WTC11 (cell line): ENCODE measurements around the gene CCDC154. TPM values are rescaled to one million over a fixed set of nuclear protein-coding genes. Genes with fewer than 3 reads are reported as not detected.

Experiments used
- ATAC-seq: fragments of 200-7000 bp; cut with Tn5 transposase; 2 replicates; pipeline ENCODE4 v1.10.0; 2021; ENCODE audit warnings: mild to moderate bottlenecking, moderate library complexity
- CTCF ChIA-PET: fragments of 300-600 bp; sonication (Branson Sonifier 250); formaldehyde crosslinking; loops from one replicate; lab custom pipeline; 2021; ENCODE audit warnings: antibody characterized with exemption; lab: Charles Lee
- POLR2A ChIA-PET: fragments of 350-600 bp; sonication (Branson Sonifier 250); formaldehyde crosslinking; loops from one replicate; lab custom pipeline; 2021; ENCODE audit warnings: antibody characterized with exemption; lab: Charles Lee
- DNase-seq: peaks from one replicate; pipeline ENCODE4 v3.0.0; 2021; ENCODE audit warnings: low spot score
- H3K27ac Mint-ChIP-seq: 2 replicates; pipeline ENCODE4 v1.8.0; 2021; ENCODE audit warnings: mixed read lengths
- H3K27me3 Mint-ChIP-seq: 2 replicates; pipeline ENCODE4 v1.8.0; 2021; ENCODE audit warnings: low read depth, mild to moderate bottlenecking, moderate library complexity, mixed read lengths
- H3K36me3 Mint-ChIP-seq: 2 replicates; pipeline ENCODE4 v1.8.0; 2021; ENCODE audit warnings: mixed read lengths
- H3K4me1 Mint-ChIP-seq: 2 replicates; pipeline ENCODE4 v1.8.0; 2022; ENCODE audit warnings: mixed read lengths
- H3K4me3 Mint-ChIP-seq: 2 replicates; pipeline ENCODE4 v1.8.0; 2021; ENCODE audit warnings: mild to moderate bottlenecking, moderate library complexity, mixed read lengths
- H3K9me3 Mint-ChIP-seq: 2 replicates; pipeline ENCODE4 v1.8.0; 2021; ENCODE audit warnings: mixed read lengths
- CREB1 ChIP-seq: sonication (generic); formaldehyde crosslinking; IDR thresholded peaks from 2 replicates; pipeline ENCODE4 v1.8.0; 2023; ENCODE audit warnings: mild to moderate bottlenecking, missing genetic modification reagents
- CREM ChIP-seq: sonication (generic); formaldehyde crosslinking; IDR thresholded peaks from 2 replicates; pipeline ENCODE4 v1.8.1; 2022; ENCODE audit warnings: mild to moderate bottlenecking, missing genetic modification reagents, moderate library complexity
- FOXJ3 ChIP-seq: sonication (generic); formaldehyde crosslinking; IDR thresholded peaks from 2 replicates; pipeline ENCODE4 v1.9.0; 2021; ENCODE audit warnings: missing genetic modification reagents, mild to moderate bottlenecking, borderline replicate concordance
- FOXP1 ChIP-seq: sonication (generic); formaldehyde crosslinking; IDR thresholded peaks from 2 replicates; pipeline ENCODE4 v1.8.0; 2022; ENCODE audit warnings: missing genetic modification reagents, mild to moderate bottlenecking, moderate library complexity, borderline replicate concordance
- GTF2I ChIP-seq: fragments of 250-450 bp; sonication (Bioruptor Pico); conservative IDR thresholded peaks from 2 replicates; pipeline ENCODE4 v1.4.0; 2021; ENCODE audit warnings: mild to moderate bottlenecking
- KAT7 ChIP-seq: sonication (generic); formaldehyde crosslinking; IDR thresholded peaks from 2 replicates; pipeline ENCODE4 v1.8.1; 2023; ENCODE audit warnings: missing genetic modification reagents, mild to moderate bottlenecking, borderline replicate concordance
- OVOL2 ChIP-seq: fragments of 250-450 bp; sonication (Bioruptor Pico); IDR thresholded peaks from 2 replicates; pipeline ENCODE4 v1.9.0; 2021; ENCODE audit warnings: mild to moderate bottlenecking, borderline replicate concordance
- RELA ChIP-seq: sonication (generic); formaldehyde crosslinking; IDR thresholded peaks from 2 replicates; pipeline ENCODE4 v1.8.1; 2022; ENCODE audit warnings: missing genetic modification reagents, mild to moderate bottlenecking, borderline replicate concordance
- SMAD3 ChIP-seq: sonication (generic); formaldehyde crosslinking; IDR thresholded peaks from 2 replicates; pipeline ENCODE4 v1.8.0; 2022; ENCODE audit warnings: missing genetic modification reagents, mild to moderate bottlenecking, borderline replicate concordance
- SOX15 ChIP-seq: fragments of 250-450 bp; sonication (Bioruptor Pico); IDR thresholded peaks from 2 replicates; pipeline ENCODE4 v1.9.0; 2021; ENCODE audit warnings: mild to moderate bottlenecking
- SP1 ChIP-seq: sonication (generic); formaldehyde crosslinking; conservative IDR thresholded peaks from 2 replicates; pipeline ENCODE4 v1.8.1; 2022; ENCODE audit warnings: missing genetic modification reagents
- ZNF138 ChIP-seq: sonication (generic); formaldehyde crosslinking; conservative IDR thresholded peaks from 2 replicates; pipeline ENCODE4 v1.8.1; 2022; ENCODE audit warnings: mild to moderate bottlenecking, moderate library complexity, missing genetic modification reagents
- ZNF219 ChIP-seq: sonication (generic); formaldehyde crosslinking; IDR thresholded peaks from 2 replicates; pipeline ENCODE4 v1.8.0; 2023; ENCODE audit warnings: missing genetic modification reagents, mild to moderate bottlenecking, borderline replicate concordance
- total RNA-seq: library from RNA; stranded (reverse); gene quantifications from 3 replicates; pipeline ENCODE4 v1.2.3, GENCODE V29; 2021
- TF ChIP-seq, protein P1 (sequence below): fragments of 250-450 bp; sonication (Bioruptor Pico); IDR thresholded peaks from 2 replicates; pipeline ENCODE4 v1.9.0; 2021; ENCODE audit warnings: mild to moderate bottlenecking, borderline replicate concordance
- TF ChIP-seq, protein P2 (sequence below): sonication (generic); formaldehyde crosslinking; IDR thresholded peaks from 2 replicates; pipeline ENCODE4 v1.8.1; 2023; ENCODE audit warnings: mild to moderate bottlenecking, missing genetic modification reagents, borderline replicate concordance

The CCDC154 gene
- total RNA-seq, 1 experiment from 2014 or later: 0.46 TPM

DNA sequence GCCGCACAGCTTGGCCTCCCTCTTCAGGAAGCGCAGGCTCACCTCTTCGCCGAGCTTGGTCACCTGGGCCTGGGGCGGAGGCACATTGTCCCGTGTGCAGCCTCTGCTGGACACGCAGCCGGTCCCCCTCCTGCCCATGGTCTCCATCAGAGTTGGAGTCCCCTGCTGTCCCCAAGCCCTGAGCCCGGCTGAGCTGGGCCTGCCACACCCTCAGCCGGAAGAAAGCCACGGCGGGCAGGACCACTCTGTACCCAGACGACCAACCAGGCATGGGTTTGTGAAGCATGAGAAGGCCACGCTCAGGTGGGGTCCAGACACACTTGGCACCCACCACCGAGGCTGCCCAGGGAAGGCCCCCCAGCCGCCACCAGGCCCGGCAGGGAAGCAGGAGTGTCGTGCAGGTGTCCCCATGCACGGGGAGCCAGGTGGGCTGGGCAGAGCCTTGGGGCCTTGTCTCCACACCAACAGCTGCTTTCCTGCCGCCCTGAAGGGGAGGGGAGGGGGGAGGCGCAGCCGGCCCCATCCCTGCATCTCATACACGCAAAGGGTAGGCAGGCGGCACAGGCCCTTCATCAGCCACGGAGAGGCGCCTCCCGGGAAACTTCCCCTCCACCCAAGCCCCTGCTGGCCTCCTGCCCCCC, 5.2 kb downstream of the CCDC154 start:
- Mint-ChIP-seq H3K4me1 (no peaks in the 10 kb centered on the region), H3K27ac (no peak overlapping the region), H3K36me3 (no peaks in the 10 kb centered on the region), H3K4me3 (no peak overlapping the region), H3K27me3 (no peaks in the 10 kb centered on the region), H3K9me3 (no peaks in the 10 kb centered on the region)
- ChIA-PET POLR2A (no interaction called here), CTCF (interaction anchor here (0.7 to 2.8 kb wide), 4 partner anchors 11 to 60 kb away, joined by 3 to 14 read pairs (median 3); partner anchors contain the start of gene UQCC4)
- DNase-seq (no peak), ATAC-seq (no peak)
- TF ChIP-seq ZNF219 (no peak), FOXJ3 (CRISPR knock-in tag) (no peak), OVOL2 (no peak), SMAD3 (no peak), CREM (no peak), CREB1 (CRISPR knock-in tag) (no peak), SOX15 (CRISPR knock-in tag) (no peak), ZNF138 (no peak), SP1 (CRISPR knock-in tag) (no peak)
- TF ChIP-seq, protein P1, sequence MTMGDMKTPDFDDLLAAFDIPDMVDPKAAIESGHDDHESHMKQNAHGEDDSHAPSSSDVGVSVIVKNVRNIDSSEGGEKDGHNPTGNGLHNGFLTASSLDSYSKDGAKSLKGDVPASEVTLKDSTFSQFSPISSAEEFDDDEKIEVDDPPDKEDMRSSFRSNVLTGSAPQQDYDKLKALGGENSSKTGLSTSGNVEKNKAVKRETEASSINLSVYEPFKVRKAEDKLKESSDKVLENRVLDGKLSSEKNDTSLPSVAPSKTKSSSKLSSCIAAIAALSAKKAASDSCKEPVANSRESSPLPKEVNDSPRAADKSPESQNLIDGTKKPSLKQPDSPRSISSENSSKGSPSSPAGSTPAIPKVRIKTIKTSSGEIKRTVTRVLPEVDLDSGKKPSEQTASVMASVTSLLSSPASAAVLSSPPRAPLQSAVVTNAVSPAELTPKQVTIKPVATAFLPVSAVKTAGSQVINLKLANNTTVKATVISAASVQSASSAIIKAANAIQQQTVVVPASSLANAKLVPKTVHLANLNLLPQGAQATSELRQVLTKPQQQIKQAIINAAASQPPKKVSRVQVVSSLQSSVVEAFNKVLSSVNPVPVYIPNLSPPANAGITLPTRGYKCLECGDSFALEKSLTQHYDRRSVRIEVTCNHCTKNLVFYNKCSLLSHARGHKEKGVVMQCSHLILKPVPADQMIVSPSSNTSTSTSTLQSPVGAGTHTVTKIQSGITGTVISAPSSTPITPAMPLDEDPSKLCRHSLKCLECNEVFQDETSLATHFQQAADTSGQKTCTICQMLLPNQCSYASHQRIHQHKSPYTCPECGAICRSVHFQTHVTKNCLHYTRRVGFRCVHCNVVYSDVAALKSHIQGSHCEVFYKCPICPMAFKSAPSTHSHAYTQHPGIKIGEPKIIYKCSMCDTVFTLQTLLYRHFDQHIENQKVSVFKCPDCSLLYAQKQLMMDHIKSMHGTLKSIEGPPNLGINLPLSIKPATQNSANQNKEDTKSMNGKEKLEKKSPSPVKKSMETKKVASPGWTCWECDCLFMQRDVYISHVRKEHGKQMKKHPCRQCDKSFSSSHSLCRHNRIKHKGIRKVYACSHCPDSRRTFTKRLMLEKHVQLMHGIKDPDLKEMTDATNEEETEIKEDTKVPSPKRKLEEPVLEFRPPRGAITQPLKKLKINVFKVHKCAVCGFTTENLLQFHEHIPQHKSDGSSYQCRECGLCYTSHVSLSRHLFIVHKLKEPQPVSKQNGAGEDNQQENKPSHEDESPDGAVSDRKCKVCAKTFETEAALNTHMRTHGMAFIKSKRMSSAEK: no peak
- TF ChIP-seq, protein P2, sequence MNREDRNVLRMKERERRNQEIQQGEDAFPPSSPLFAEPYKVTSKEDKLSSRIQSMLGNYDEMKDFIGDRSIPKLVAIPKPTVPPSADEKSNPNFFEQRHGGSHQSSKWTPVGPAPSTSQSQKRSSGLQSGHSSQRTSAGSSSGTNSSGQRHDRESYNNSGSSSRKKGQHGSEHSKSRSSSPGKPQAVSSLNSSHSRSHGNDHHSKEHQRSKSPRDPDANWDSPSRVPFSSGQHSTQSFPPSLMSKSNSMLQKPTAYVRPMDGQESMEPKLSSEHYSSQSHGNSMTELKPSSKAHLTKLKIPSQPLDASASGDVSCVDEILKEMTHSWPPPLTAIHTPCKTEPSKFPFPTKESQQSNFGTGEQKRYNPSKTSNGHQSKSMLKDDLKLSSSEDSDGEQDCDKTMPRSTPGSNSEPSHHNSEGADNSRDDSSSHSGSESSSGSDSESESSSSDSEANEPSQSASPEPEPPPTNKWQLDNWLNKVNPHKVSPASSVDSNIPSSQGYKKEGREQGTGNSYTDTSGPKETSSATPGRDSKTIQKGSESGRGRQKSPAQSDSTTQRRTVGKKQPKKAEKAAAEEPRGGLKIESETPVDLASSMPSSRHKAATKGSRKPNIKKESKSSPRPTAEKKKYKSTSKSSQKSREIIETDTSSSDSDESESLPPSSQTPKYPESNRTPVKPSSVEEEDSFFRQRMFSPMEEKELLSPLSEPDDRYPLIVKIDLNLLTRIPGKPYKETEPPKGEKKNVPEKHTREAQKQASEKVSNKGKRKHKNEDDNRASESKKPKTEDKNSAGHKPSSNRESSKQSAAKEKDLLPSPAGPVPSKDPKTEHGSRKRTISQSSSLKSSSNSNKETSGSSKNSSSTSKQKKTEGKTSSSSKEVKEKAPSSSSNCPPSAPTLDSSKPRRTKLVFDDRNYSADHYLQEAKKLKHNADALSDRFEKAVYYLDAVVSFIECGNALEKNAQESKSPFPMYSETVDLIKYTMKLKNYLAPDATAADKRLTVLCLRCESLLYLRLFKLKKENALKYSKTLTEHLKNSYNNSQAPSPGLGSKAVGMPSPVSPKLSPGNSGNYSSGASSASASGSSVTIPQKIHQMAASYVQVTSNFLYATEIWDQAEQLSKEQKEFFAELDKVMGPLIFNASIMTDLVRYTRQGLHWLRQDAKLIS (CRISPR knock-in tag): no peak

DNA sequence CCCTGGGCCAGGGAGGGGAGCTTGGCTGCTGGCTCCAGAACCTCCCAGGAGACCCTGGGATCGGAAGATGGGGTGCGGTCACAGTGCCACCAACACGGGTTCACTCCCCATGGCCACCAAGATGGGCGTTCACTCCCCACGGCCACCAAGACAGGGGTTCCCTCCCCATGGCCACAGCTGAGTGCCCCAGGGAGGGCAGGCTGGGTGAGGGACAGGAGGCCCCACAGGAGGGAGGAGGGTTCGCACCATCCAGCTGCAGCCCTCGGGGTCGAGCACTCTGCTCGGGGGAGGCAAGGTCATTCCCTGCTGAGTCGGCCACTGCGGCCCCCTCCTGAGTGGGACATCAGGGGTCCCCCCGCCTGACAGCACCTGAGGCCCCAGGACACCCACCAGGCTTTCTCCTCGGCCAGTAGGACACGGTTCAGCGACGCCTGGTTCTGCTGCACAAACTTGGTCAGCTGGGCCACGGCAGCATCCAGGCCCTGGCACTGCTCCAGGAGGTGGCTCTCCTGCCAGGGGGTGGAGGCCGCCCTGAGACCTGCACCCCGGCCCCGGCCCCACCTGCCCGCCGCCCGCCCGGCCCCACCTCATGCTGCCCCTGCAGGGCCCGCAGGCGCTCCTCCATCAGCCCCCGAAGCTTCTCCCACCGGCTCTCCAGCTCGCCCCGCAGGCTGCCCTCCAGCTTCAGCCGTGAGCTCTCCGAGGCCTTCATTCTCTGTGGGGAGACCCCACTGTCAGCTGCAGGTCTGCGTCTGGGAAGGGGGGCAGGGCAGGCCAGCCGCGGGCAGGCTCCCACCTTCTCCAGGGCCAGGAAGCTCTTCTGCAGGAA, 5.9 kb downstream of the CCDC154 start:
- ChIA-PET POLR2A (no interaction called here), CTCF (interaction anchor here (0.6 to 2.8 kb wide), 4 partner anchors 10 to 1024 kb away, joined by 3 to 14 read pairs (median 4); partner anchors contain the start of gene UQCC4)
- no peak for TF ChIP-seq GTF2I (CRISPR knock-in tag)
- TF ChIP-seq FOXP1 (CRISPR knock-in tag): no peak
- TF ChIP-seq RELA: no peak
- TF ChIP-seq KAT7: no peak
- no peaks in the 10 kb centered on the region for H3K4me1 Mint-ChIP-seq
- ATAC-seq (no peak), DNase-seq (no peak)
- no peaks in the 10 kb centered on the region for H3K36me3 Mint-ChIP-seq
- H3K27me3 Mint-ChIP-seq: no peaks in the 10 kb centered on the region
- no peak overlapping the region for H3K27ac Mint-ChIP-seq
- H3K9me3 Mint-ChIP-seq: no peaks in the 10 kb centered on the region
- no peak overlapping the region for H3K4me3 Mint-ChIP-seq
